ENCODE measurements around the gene RBPMS2.
"Not testable (repeated sequence)": the region's sequence is repeated elsewhere in the genome, so short reads cannot be mapped to it uniquely, and the experiment has no call there.

The RBPMS2 gene

DNA sequence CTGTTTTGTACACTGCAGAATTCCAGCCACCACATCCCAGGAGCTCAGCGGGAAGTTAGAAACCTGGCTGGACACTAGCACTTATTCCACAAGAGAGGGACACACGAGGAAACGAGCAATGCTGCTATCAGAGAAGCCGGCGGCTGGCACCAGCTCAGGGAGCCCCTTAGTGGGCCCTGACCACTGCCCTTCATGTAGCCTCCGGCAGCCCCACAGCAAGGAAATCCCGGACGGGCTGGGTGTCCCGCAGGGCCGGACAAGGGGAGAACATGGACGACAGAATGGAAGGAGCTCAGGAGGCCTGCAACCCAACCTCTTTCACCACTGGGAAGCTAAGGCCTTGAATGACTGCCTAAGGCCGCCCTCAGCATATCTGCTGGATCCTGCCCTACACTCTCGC lies 32.5 kb downstream of the RBPMS2 start:
- no peak overlapping the region for H2BK120ac ChIP-seq (ENCODE audit: low read depth, low read length)
- peaks cover 0 to 20% of the 10 kb centered on the region in 2 experiments for H3K36me3 ChIP-seq (ENCODE audit: control insufficient read depth in 1 of 2, insufficient read depth in 2 of 2, low read depth in 1 of 2, low read length in 2 of 2)
- peaks cover 12% of the 10 kb centered on the region for H3K4me1 ChIP-seq (ENCODE audit: control insufficient read depth, insufficient read depth, low read depth, low read length)
- H3K27me3 ChIP-seq (ENCODE audit: control insufficient read depth in 1 of 2, insufficient read depth in 1 of 2, low read length in 2 of 2), result peaks cover 0 to 34% of the 10 kb centered on the region in 2 experiments
- DNase-seq, result no peak
- H4K91ac ChIP-seq (ENCODE audit: low read length), result no peak overlapping the region
- no peak overlapping the region for H2BK15ac ChIP-seq (ENCODE audit: low read depth, poor library complexity, severe bottlenecking)
- no peak overlapping the region for H2BK5ac ChIP-seq (ENCODE audit: low read depth, low read length, poor library complexity, severe bottlenecking)
- H3K79me1 ChIP-seq (replicated peaks; ENCODE audit: low read length, poor library complexity, severe bottlenecking), result no peaks in the 10 kb centered on the region
- H4K8ac ChIP-seq (ENCODE audit: low read length), result no peak overlapping the region
- H3K14ac ChIP-seq (ENCODE audit: low read length in 2 of 2), result no peak overlapping the region
- no peak overlapping the region for H3K4ac ChIP-seq (ENCODE audit: low read depth in 1 of 2, low read length in 2 of 2)
- no peak overlapping the region for H2AK5ac ChIP-seq (ENCODE audit: low read length, severe bottlenecking)
- no peak overlapping the region for H2BK12ac ChIP-seq (ENCODE audit: low read length in 2 of 2)
- 93% methylated on average over 13 of the region's 13 CpGs for WGBS
- H3K4me2 ChIP-seq (ENCODE audit: low read length, poor library complexity, severe bottlenecking), result no peak overlapping the region
- H3K23ac ChIP-seq (ENCODE audit: low read length in 2 of 2), result no peak overlapping the region
- H3K18ac ChIP-seq (ENCODE audit: low read depth in 1 of 2, low read length in 2 of 2), result no peak overlapping the region
- no peaks in the 10 kb centered on the region for H3K9me3 ChIP-seq (ENCODE audit: control insufficient read depth, low read length)
- H3K9ac ChIP-seq (ENCODE audit: low read length), result no peak overlapping the region
- H3K27ac ChIP-seq (ENCODE audit: low read length, poor library complexity, severe bottlenecking), result no peak overlapping the region
- no peak overlapping the region for H3K4me3 ChIP-seq (ENCODE audit: insufficient read depth in 1 of 2, low read depth in 1 of 2, low read length in 2 of 2)
- H2AFZ ChIP-seq (ENCODE audit: low read depth, low read length), result no peak overlapping the region

- 96% methylated on average over 8 of the region's 8 CpGs for WGBS
- H2AK5ac ChIP-seq (ENCODE audit: low read length, severe bottlenecking), result no peak overlapping the region
- H3K79me1 ChIP-seq (replicated peaks; ENCODE audit: low read length, poor library complexity, severe bottlenecking), result no peaks in the 10 kb centered on the region
- no peak overlapping the region for H3K4ac ChIP-seq (ENCODE audit: low read depth in 1 of 2, low read length in 2 of 2)
- no peak overlapping the region for H3K9ac ChIP-seq (ENCODE audit: low read length)
- H2BK5ac ChIP-seq (ENCODE audit: low read depth, low read length, poor library complexity, severe bottlenecking), result no peak overlapping the region
- H4K91ac ChIP-seq (ENCODE audit: low read length), result no peak overlapping the region
- no peak for DNase-seq
- H3K4me2 ChIP-seq (ENCODE audit: low read length, poor library complexity, severe bottlenecking), result no peak overlapping the region
- H2BK120ac ChIP-seq (ENCODE audit: low read depth, low read length), result no peak overlapping the region
- H4K8ac ChIP-seq (ENCODE audit: low read length), result no peak overlapping the region
- H3K27me3 ChIP-seq (ENCODE audit: control insufficient read depth in 1 of 2, insufficient read depth in 1 of 2, low read length in 2 of 2), result peaks cover 0 to 34% of the 10 kb centered on the region in 2 experiments
- H3K18ac ChIP-seq (ENCODE audit: low read depth in 1 of 2, low read length in 2 of 2), result no peak overlapping the region
- H3K4me1 ChIP-seq (ENCODE audit: control insufficient read depth, insufficient read depth, low read depth, low read length), result peaks cover 10% of the 10 kb centered on the region
- no peak overlapping the region for H2BK15ac ChIP-seq (ENCODE audit: low read depth, poor library complexity, severe bottlenecking)
- H3K27ac ChIP-seq (ENCODE audit: low read length, poor library complexity, severe bottlenecking), result no peak overlapping the region
- H3K9me3 ChIP-seq (ENCODE audit: control insufficient read depth, low read length), result no peaks in the 10 kb centered on the region
- peaks cover 0 to 16% of the 10 kb centered on the region in 2 experiments for H3K36me3 ChIP-seq (ENCODE audit: control insufficient read depth in 1 of 2, insufficient read depth in 2 of 2, low read depth in 1 of 2, low read length in 2 of 2)
- H3K4me3 ChIP-seq (ENCODE audit: insufficient read depth in 1 of 2, low read depth in 1 of 2, low read length in 2 of 2), result no peak overlapping the region
- H2BK12ac ChIP-seq (ENCODE audit: low read length in 2 of 2), result no peak overlapping the region
- H3K14ac ChIP-seq (ENCODE audit: low read length in 2 of 2), result no peak overlapping the region
- no peak overlapping the region for H3K23ac ChIP-seq (ENCODE audit: low read length in 2 of 2)
- no peak overlapping the region for H2AFZ ChIP-seq (ENCODE audit: low read depth, low read length)
Observed at GRCh38 chr15:64742385-64742784, 33.0 kb downstream of the RBPMS2 start.

GRCh38 chr15:64741708-64742107 lies 33.7 kb downstream of the RBPMS2 start:
- not testable (repeated sequence) for H3K4me3 ChIP-seq (ENCODE audit: insufficient read depth in 1 of 2, low read depth in 1 of 2, low read length in 2 of 2); H3K27ac ChIP-seq (ENCODE audit: low read length, poor library complexity, severe bottlenecking); H2AFZ ChIP-seq (ENCODE audit: low read depth, low read length); H3K4ac ChIP-seq (ENCODE audit: low read depth in 1 of 2, low read length in 2 of 2); H3K23ac ChIP-seq (ENCODE audit: low read length in 2 of 2); H2AK5ac ChIP-seq (ENCODE audit: low read length, severe bottlenecking); H2BK12ac ChIP-seq (ENCODE audit: low read length in 2 of 2); H3K14ac ChIP-seq (ENCODE audit: low read length in 2 of 2); H3K4me1 ChIP-seq (ENCODE audit: control insufficient read depth, insufficient read depth, low read depth, low read length); H3K79me1 ChIP-seq (replicated peaks; ENCODE audit: low read length, poor library complexity, severe bottlenecking); H3K18ac ChIP-seq (ENCODE audit: low read depth in 1 of 2, low read length in 2 of 2); H2BK15ac ChIP-seq (ENCODE audit: low read depth, poor library complexity, severe bottlenecking); H3K9me3 ChIP-seq (ENCODE audit: control insufficient read depth, low read length); H3K9ac ChIP-seq (ENCODE audit: low read length); DNase-seq; H3K4me2 ChIP-seq (ENCODE audit: low read length, poor library complexity, severe bottlenecking); H4K8ac ChIP-seq (ENCODE audit: low read length); H2BK120ac ChIP-seq (ENCODE audit: low read depth, low read length); H4K91ac ChIP-seq (ENCODE audit: low read length); H2BK5ac ChIP-seq (ENCODE audit: low read depth, low read length, poor library complexity, severe bottlenecking)
- Histone ChIP-seq H3K27me3 (ENCODE audit: control insufficient read depth in 1 of 2, insufficient read depth in 1 of 2, low read length in 2 of 2) (peaks cover 0 to 29% of the 10 kb centered on the region in 2 experiments), H3K36me3 (ENCODE audit: control insufficient read depth in 1 of 2, insufficient read depth in 2 of 2, low read depth in 1 of 2, low read length in 2 of 2) (peaks cover 0 to 16% of the 10 kb centered on the region in 2 experiments)
- WGBS, result 91% methylated on average over 16 of the region's 16 CpGs

- H3K27me3 ChIP-seq (ENCODE audit: control insufficient read depth in 1 of 2, insufficient read depth in 1 of 2, low read length in 2 of 2), result peaks cover 0 to 18% of the 10 kb centered on the region in 2 experiments
- WGBS, result 91% methylated on average over 26 of the region's 31 CpGs
- no peak overlapping the region for H3K23ac ChIP-seq (ENCODE audit: low read length in 2 of 2)
- no peak overlapping the region for H4K91ac ChIP-seq (ENCODE audit: low read length)
- H2BK15ac ChIP-seq (ENCODE audit: low read depth, poor library complexity, severe bottlenecking), result no peak overlapping the region
- no peak overlapping the region for H2BK120ac ChIP-seq (ENCODE audit: low read depth, low read length)
- no peak overlapping the region for H3K27ac ChIP-seq (ENCODE audit: low read length, poor library complexity, severe bottlenecking)
- H2AFZ ChIP-seq (ENCODE audit: low read depth, low read length), result no peak overlapping the region
- H4K8ac ChIP-seq (ENCODE audit: low read length), result no peak overlapping the region
- H3K36me3 ChIP-seq (ENCODE audit: control insufficient read depth in 1 of 2, insufficient read depth in 2 of 2, low read depth in 1 of 2, low read length in 2 of 2), result peaks cover 0 to 16% of the 10 kb centered on the region in 2 experiments
- no peak overlapping the region for H2BK5ac ChIP-seq (ENCODE audit: low read depth, low read length, poor library complexity, severe bottlenecking)
- no peaks in the 10 kb centered on the region for H3K9me3 ChIP-seq (ENCODE audit: control insufficient read depth, low read length)
- no peak overlapping the region for H3K4me3 ChIP-seq (ENCODE audit: insufficient read depth in 1 of 2, low read depth in 1 of 2, low read length in 2 of 2)
- H3K9ac ChIP-seq (ENCODE audit: low read length), result no peak overlapping the region
- no peak overlapping the region for H3K14ac ChIP-seq (ENCODE audit: low read length in 2 of 2)
- no peak overlapping the region for H3K18ac ChIP-seq (ENCODE audit: low read depth in 1 of 2, low read length in 2 of 2)
- H2AK5ac ChIP-seq (ENCODE audit: low read length, severe bottlenecking), result no peak overlapping the region
- no peaks in the 10 kb centered on the region for H3K79me1 ChIP-seq (replicated peaks; ENCODE audit: low read length, poor library complexity, severe bottlenecking)
- no peak overlapping the region for H3K4me2 ChIP-seq (ENCODE audit: low read length, poor library complexity, severe bottlenecking)
- H2BK12ac ChIP-seq (ENCODE audit: low read length in 2 of 2), result no peak overlapping the region
- DNase-seq, result peak; percentile 70
- H3K4ac ChIP-seq (ENCODE audit: low read depth in 1 of 2, low read length in 2 of 2), result peak overlapping the region in 1 of 2 experiments; percentile 58
- peaks cover 11% of the 10 kb centered on the region for H3K4me1 ChIP-seq (ENCODE audit: control insufficient read depth, insufficient read depth, low read depth, low read length)
Observed at GRCh38 chr15:64740311-64741170, 34.8 kb downstream of the RBPMS2 start.

All from mesenchymal stem cell (in vitro differentiated cells and primary cell).